ENCODE measurements around the gene HAUS1.

DNA sequence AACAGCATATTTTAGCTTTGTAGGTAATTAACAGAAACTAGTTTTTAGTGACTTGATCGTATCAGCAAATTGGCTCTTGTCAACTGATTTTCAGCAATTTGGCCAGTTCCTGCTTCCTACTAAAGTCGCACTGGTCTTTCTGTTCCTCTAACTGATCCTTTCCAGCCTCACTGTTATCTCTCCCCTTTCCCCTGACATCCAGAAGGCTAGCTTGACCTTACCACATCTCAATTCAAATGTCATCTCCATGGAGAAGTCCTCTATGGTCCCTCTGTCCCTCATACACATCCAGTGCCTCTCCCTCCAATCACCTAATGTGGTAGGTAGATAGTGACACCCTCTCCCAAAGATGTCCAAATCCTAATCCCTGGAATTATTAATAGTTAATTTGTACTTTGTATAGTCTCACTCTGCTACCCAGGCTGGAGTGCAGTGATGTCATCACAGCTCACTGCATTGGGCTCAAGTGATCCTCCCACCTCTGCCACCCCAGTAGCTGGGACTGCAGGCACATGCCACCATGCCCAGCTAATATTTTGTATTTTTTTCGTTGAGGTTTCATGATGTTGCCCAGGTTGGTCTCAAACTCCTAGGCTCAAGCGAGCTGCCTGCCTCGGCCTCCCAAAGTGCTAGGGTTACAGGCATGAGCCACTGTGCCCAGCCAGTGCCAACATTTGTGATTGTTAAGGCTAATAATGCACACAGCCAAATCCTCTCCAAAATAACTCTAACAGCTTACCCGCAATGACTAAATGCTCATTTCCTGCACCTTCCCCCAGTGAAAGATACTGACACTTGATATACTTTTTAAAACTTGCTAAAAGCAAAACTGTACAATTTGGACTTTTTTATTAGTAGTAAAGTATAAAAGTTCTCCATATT, 49.0 kb upstream of the HAUS1 start:
- TF ChIP-seq POLR2AphosphoS5 (IDR thresholded peaks at IDR 0.05) = no peak
- TF ChIP-seq, protein P1, sequence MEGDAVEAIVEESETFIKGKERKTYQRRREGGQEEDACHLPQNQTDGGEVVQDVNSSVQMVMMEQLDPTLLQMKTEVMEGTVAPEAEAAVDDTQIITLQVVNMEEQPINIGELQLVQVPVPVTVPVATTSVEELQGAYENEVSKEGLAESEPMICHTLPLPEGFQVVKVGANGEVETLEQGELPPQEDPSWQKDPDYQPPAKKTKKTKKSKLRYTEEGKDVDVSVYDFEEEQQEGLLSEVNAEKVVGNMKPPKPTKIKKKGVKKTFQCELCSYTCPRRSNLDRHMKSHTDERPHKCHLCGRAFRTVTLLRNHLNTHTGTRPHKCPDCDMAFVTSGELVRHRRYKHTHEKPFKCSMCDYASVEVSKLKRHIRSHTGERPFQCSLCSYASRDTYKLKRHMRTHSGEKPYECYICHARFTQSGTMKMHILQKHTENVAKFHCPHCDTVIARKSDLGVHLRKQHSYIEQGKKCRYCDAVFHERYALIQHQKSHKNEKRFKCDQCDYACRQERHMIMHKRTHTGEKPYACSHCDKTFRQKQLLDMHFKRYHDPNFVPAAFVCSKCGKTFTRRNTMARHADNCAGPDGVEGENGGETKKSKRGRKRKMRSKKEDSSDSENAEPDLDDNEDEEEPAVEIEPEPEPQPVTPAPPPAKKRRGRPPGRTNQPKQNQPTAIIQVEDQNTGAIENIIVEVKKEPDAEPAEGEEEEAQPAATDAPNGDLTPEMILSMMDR (IDR thresholded peaks at IDR 0.05) = no peak
- no peak for TF ChIP-seq POLR2A (IDR thresholded peaks at IDR 0.05)
